Body of pancreas (tissue), 4 donors: Measurements from ENCODE around the gene BAG3.

ENCODE experiments used
- CTCF ChIP-seq, 7 experiments: fragments of 450-650 bp in 4 of 7; fragments of 200-600 bp in 3 of 7; sonication (generic) in 3 of 7; IDR thresholded peaks; one replicate each; pipeline ENCODE4 v1.5.1; 2016 to 2019; ENCODE audit warnings: antibody characterized with exemption in 7 of 7
- POLR2A ChIP-seq, 3 donors: fragments of 450-650 bp; IDR thresholded peaks; one replicate each; pipeline ENCODE4 v1.6.1; 2016; ENCODE audit warnings: antibody characterized with exemption in 3 of 3, mild to moderate bottlenecking in 2 of 3

DNA sequence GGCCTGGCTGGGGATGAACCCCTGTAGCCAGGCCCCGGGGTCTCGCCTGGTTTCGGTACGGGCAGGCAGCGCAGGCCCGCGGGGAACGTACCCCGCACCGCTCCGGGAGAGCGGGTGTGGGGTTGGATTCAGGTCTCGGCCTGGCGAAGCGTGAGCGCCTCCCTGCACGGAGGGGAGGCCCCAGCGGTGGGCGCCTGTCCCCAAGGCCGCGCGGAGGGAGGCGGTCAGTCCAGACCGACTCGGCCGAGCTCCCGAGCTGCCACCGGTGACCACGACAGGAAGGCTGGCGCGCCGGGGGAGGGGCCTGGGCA is 74.3 kb downstream of the BAG3 start:
- TF ChIP-seq CTCF (IDR thresholded peaks at IDR 0.05) (peak in 1 of 7 experiments; percentile 23), POLR2A (IDR thresholded peaks at IDR 0.05) (peak; percentile 75 to 93 (median 92))
